ENCODE data around the gene CROCC.

DNA sequence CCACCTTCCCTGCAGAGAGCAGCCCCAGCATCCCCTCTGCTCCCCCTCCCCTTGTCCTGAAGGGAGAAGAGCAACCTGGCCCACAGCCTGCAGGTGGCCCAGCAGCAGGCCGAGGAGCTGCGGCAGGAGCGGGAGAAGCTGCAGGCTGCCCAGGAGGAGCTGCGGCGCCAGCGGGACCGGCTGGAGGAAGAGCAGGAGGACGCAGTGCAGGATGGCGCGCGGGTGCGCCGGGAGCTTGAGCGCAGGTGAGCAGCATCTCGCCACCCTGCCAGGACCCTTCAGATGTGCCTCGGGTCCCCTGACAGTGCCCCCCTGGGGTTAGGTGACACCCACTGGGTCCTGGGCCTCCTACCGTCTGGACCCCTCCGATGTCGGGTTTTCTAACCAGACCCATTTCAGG, 22.3 kb downstream of the CROCC start:
- TF ChIP-seq POLR2A (IDR thresholded peaks at IDR 0.05): no peak
- TF ChIP-seq, protein P1, sequence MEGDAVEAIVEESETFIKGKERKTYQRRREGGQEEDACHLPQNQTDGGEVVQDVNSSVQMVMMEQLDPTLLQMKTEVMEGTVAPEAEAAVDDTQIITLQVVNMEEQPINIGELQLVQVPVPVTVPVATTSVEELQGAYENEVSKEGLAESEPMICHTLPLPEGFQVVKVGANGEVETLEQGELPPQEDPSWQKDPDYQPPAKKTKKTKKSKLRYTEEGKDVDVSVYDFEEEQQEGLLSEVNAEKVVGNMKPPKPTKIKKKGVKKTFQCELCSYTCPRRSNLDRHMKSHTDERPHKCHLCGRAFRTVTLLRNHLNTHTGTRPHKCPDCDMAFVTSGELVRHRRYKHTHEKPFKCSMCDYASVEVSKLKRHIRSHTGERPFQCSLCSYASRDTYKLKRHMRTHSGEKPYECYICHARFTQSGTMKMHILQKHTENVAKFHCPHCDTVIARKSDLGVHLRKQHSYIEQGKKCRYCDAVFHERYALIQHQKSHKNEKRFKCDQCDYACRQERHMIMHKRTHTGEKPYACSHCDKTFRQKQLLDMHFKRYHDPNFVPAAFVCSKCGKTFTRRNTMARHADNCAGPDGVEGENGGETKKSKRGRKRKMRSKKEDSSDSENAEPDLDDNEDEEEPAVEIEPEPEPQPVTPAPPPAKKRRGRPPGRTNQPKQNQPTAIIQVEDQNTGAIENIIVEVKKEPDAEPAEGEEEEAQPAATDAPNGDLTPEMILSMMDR (IDR thresholded peaks at IDR 0.05): no peak
